H9 (cell line): ENCODE results near the gene PEX19. TPM values are rescaled to one million over a fixed set of nuclear protein-coding genes. Genes with fewer than 3 reads are reported as not detected.

ENCODE experiments used
- DNase-seq: peaks from one replicate; pipeline ENCODE4 v3.0.0-alpha.2; 2017
- H2AFZ ChIP-seq: one replicate; pipeline ENCODE4 v1.6.1; 2013; ENCODE audit warnings: mild to moderate bottlenecking, low read length, control low read depth, moderate library complexity
- H2AK5ac ChIP-seq: 2 replicates; pipeline ENCODE4 v1.6.1; 2013; ENCODE audit warnings: low read length, control low read depth, mixed read lengths; ENCODE audit not compliant: insufficient read length
- H2BK120ac ChIP-seq: one replicate; pipeline ENCODE4 v1.6.1; 2013; ENCODE audit warnings: low read depth, mild to moderate bottlenecking, low read length, control low read depth, inconsistent platforms; ENCODE audit not compliant: poor library complexity, severe bottlenecking
- H2BK12ac ChIP-seq: 2 replicates; pipeline ENCODE4 v1.6.1; 2013; ENCODE audit warnings: low read length, control low read depth, mixed read lengths, low read depth; ENCODE audit not compliant: insufficient read length
- H2BK15ac ChIP-seq: 2 replicates; pipeline ENCODE4 v1.6.1; 2013; ENCODE audit warnings: low read depth, low read length, control low read depth
- H2BK20ac ChIP-seq: one replicate; pipeline ENCODE4 v1.6.1; 2013; ENCODE audit warnings: low read depth, mild to moderate bottlenecking, low read length, control low read depth, inconsistent platforms; ENCODE audit not compliant: poor library complexity, severe bottlenecking
- H2BK5ac ChIP-seq: 2 replicates; pipeline ENCODE4 v1.6.1; 2013; ENCODE audit warnings: low read length, control low read depth, mixed read lengths; ENCODE audit not compliant: insufficient read length
- H3K14ac ChIP-seq: 2 replicates; pipeline ENCODE4 v1.6.1; 2013; ENCODE audit warnings: low read length, control low read depth; ENCODE audit not compliant: insufficient read depth
- H3K18ac ChIP-seq: 2 replicates; pipeline ENCODE4 v1.6.1; 2013; ENCODE audit warnings: low read depth, mild to moderate bottlenecking, mixed read lengths, low read length, control low read depth; ENCODE audit not compliant: insufficient read length
- H3K23ac ChIP-seq: 2 replicates; pipeline ENCODE4 v1.6.1; 2013; ENCODE audit warnings: low read length, control low read depth, mixed read lengths, low read depth; ENCODE audit not compliant: insufficient read length
- H3K23me2 ChIP-seq: 2 replicates; pipeline ENCODE4 v1.6.1; 2013; ENCODE audit warnings: low read depth, mild to moderate bottlenecking, mixed read lengths, low read length, control low read depth; ENCODE audit not compliant: insufficient read length, poor library complexity, severe bottlenecking
- H3K27ac ChIP-seq: 2 replicates; pipeline ENCODE4 v1.5.1; 2013; ENCODE audit warnings: low read length, control low read depth, mixed read lengths, low read depth; ENCODE audit not compliant: insufficient read length
- H3K27me3 ChIP-seq: 2 replicates; pipeline ENCODE4 v1.6.1; 2013; ENCODE audit warnings: low read length, control low read depth, inconsistent platforms; ENCODE audit not compliant: insufficient read depth
- H3K4ac ChIP-seq: 2 replicates; pipeline ENCODE4 v1.6.1; 2013; ENCODE audit warnings: low read depth, mild to moderate bottlenecking, control low read depth, inconsistent platforms, low read length, moderate library complexity
- H3K4me1 ChIP-seq: 2 replicates; pipeline ENCODE4 v1.6.1; 2013; ENCODE audit warnings: low read length, control low read depth, inconsistent platforms; ENCODE audit not compliant: insufficient read depth
- H3K4me2 ChIP-seq: 2 replicates; pipeline ENCODE4 v1.6.1; 2013; ENCODE audit warnings: low read length, control low read depth, mixed read lengths; ENCODE audit not compliant: insufficient read length, insufficient read depth
- H3K56ac ChIP-seq: 2 replicates; pipeline ENCODE4 v1.6.1; 2013; ENCODE audit warnings: low read depth, mild to moderate bottlenecking, mixed read lengths, low read length, control low read depth; ENCODE audit not compliant: insufficient read length
- H3K79me1 ChIP-seq: 2 replicates; pipeline ENCODE4 v1.6.1; 2013; ENCODE audit warnings: low read depth, mild to moderate bottlenecking, moderate library complexity, low read length, control low read depth, inconsistent platforms; ENCODE audit not compliant: insufficient read depth, poor library complexity, severe bottlenecking
- H3K79me2 ChIP-seq: 2 replicates; pipeline ENCODE4 v1.6.1; 2013; ENCODE audit warnings: low read length, control low read depth, inconsistent platforms; ENCODE audit not compliant: insufficient read depth
- H3K9ac ChIP-seq: 2 replicates; pipeline ENCODE4 v1.6.1; 2013; ENCODE audit warnings: low read length, control low read depth, mixed read lengths; ENCODE audit not compliant: insufficient read length; ENCODE audit errors: extremely low read depth
- H3K9me3 ChIP-seq: one replicate; pipeline ENCODE4 v1.6.1; 2013; ENCODE audit warnings: low read depth, low read length, inconsistent platforms; ENCODE audit not compliant: control insufficient read depth
- H3T11ph ChIP-seq: one replicate; pipeline ENCODE4 v1.6.1; 2013; ENCODE audit warnings: mild to moderate bottlenecking, low read length, control low read depth, inconsistent platforms
- H4K20me1 ChIP-seq: one replicate; pipeline ENCODE4 v1.6.1; 2013; ENCODE audit not compliant: control insufficient read depth, insufficient read length, insufficient read depth
- H4K5ac ChIP-seq: 2 replicates; pipeline ENCODE4 v1.6.1; 2013; ENCODE audit warnings: low read depth, mild to moderate bottlenecking, mixed read lengths, low read length, control low read depth; ENCODE audit not compliant: insufficient read length
- H4K8ac ChIP-seq: replicated peaks from 2 replicates; pipeline ENCODE4 v1.6.1; 2013; ENCODE audit warnings: low read length, control low read depth, mixed read lengths, low read depth; ENCODE audit not compliant: insufficient read length
- H4K91ac ChIP-seq: 2 replicates; pipeline ENCODE4 v1.6.1; 2013; ENCODE audit warnings: low read depth, mild to moderate bottlenecking, moderate library complexity, mixed read lengths, low read length, control low read depth; ENCODE audit not compliant: insufficient read length
- H3K27ac Mint-ChIP-seq, 3 experiments: 2 replicates in 2 of 3; 3 replicates in 1 of 3; pipeline ENCODE4 v1.8.0; 2020 to 2021; ENCODE audit warnings: mixed read lengths in 3 of 3, mild to moderate bottlenecking in 1 of 3, moderate library complexity in 1 of 3
- H3K27me3 Mint-ChIP-seq: 2 replicates; pipeline ENCODE4 v1.8.0; 2021; ENCODE audit warnings: low read depth, mild to moderate bottlenecking, moderate library complexity, mixed read lengths
- H3K36me3 Mint-ChIP-seq, 3 experiments: 2 replicates in 2 of 3; 3 replicates in 1 of 3; pipeline ENCODE4 v1.8.0; 2020 to 2021; ENCODE audit warnings: low read depth in 3 of 3, mixed read lengths in 3 of 3; ENCODE audit not compliant: insufficient read depth in 1 of 3
- H3K4me1 Mint-ChIP-seq, 2 experiments: 2 replicates each; pipeline ENCODE4 v1.8.0; 2020; ENCODE audit warnings: mixed read lengths in 2 of 2
- H3K4me3 Mint-ChIP-seq, 2 experiments: 2 replicates in 1 of 2; 3 replicates in 1 of 2; pipeline ENCODE4 v1.8.0; 2020 to 2021; ENCODE audit warnings: mild to moderate bottlenecking in 2 of 2, mixed read lengths in 2 of 2, moderate library complexity in 1 of 2
- H3K9me3 Mint-ChIP-seq, 2 experiments: 2 replicates in 1 of 2; 3 replicates in 1 of 2; pipeline ENCODE4 v1.8.0; 2020; ENCODE audit warnings: mild to moderate bottlenecking in 2 of 2, mixed read lengths in 2 of 2, moderate library complexity in 1 of 2
- WGBS: extraction: QIAGEN DNeasy Blood & Tissue Kit; methylation state at CpG from one replicate; pipeline ENCODE4 v1.1.7; 2013; ENCODE audit warnings: missing lambda C conversion rate, low lambda C conversion rate, mixed read lengths; ENCODE audit not compliant: insufficient read length; ENCODE audit errors: extremely low coverage; 5-methylcytosine and 5-hydroxymethylcytosine counted together
- total RNA-seq: library from RNA; stranded (reverse); gene quantifications from 2 replicates; pipeline ENCODE4 v1.2.1, GENCODE V29; 2021
- TF ChIP-seq, protein P1 (sequence below): fragments of 200-600 bp; sonication (generic); conservative IDR thresholded peaks from 3 replicates; pipeline ENCODE4 v1.8.0; 2021; ENCODE audit warnings: antibody characterized with exemption, mild to moderate bottlenecking

PEX19 gene
- total RNA-seq, 1 experiment from 2014 or later, result 92.7 TPM

DNA sequence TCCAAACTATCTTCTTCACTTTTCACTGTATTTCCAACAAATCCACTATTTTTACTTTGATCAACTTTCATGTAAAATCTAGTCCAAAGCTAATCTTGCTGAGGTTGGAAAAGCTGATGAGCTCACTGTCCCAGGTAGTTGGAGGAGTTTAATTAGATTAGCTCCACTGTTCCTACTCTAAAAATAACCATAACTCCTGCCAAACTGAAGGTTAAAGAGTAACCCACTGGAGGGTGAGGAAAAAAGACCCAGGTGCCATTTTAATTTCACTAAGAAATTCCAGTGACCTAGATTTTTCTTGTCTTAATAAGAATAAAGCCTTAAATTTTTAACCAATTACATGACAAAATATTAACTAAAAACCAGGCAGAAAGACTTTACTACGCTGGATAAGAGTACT lies 37.9 kb downstream of the PEX19 start:
- H2BK20ac ChIP-seq, result no peak overlapping the region
- H3K23ac ChIP-seq, result no peak overlapping the region
- H3K79me1 ChIP-seq, result peaks cover 5% of the 10 kb centered on the region
- H4K20me1 ChIP-seq, result no peaks in the 10 kb centered on the region
- WGBS, result no CpG with 5 or more reads among the region's 1 CpG
- H3K36me3 Mint-ChIP-seq, result peaks cover 2 to 36% (median 31%) of the 10 kb centered on the region in 3 experiments; a peak in 5 of 7 replicates
- no peak overlapping the region for H3K18ac ChIP-seq
- H3K4me1 Mint-ChIP-seq, result peaks cover 5 to 14% of the 10 kb centered on the region in 2 experiments
- H2BK15ac ChIP-seq, result no peak overlapping the region
- no peak overlapping the region for H4K5ac ChIP-seq
- H4K91ac ChIP-seq, result no peak overlapping the region
- peak overlapping the region in 2 of 3 experiments; percentile 35 to 49; a peak in 2 of 7 replicates for H3K27ac Mint-ChIP-seq
- DNase-seq, result no peak
- no peak overlapping the region for H2BK5ac ChIP-seq
- no peak overlapping the region for H3K4me2 ChIP-seq
- H3K14ac ChIP-seq, result no peak overlapping the region
- no peak overlapping the region for H3K56ac ChIP-seq
- H3K9ac ChIP-seq, result no peak overlapping the region
- no peak overlapping the region for H2AK5ac ChIP-seq
- no peaks in the 10 kb centered on the region for H3K4me1 ChIP-seq
- no peak overlapping the region for H2AFZ ChIP-seq
- H3K4me3 Mint-ChIP-seq, result no peak overlapping the region
- H3K27ac ChIP-seq, result no peak overlapping the region
- H3K4ac ChIP-seq, result no peak overlapping the region
- H2BK12ac ChIP-seq, result no peak overlapping the region
- H3K27me3 Mint-ChIP-seq, result no peaks in the 10 kb centered on the region
- TF ChIP-seq, protein P1, sequence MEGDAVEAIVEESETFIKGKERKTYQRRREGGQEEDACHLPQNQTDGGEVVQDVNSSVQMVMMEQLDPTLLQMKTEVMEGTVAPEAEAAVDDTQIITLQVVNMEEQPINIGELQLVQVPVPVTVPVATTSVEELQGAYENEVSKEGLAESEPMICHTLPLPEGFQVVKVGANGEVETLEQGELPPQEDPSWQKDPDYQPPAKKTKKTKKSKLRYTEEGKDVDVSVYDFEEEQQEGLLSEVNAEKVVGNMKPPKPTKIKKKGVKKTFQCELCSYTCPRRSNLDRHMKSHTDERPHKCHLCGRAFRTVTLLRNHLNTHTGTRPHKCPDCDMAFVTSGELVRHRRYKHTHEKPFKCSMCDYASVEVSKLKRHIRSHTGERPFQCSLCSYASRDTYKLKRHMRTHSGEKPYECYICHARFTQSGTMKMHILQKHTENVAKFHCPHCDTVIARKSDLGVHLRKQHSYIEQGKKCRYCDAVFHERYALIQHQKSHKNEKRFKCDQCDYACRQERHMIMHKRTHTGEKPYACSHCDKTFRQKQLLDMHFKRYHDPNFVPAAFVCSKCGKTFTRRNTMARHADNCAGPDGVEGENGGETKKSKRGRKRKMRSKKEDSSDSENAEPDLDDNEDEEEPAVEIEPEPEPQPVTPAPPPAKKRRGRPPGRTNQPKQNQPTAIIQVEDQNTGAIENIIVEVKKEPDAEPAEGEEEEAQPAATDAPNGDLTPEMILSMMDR, result no peak
- no peak overlapping the region for H2BK120ac ChIP-seq
- no peak overlapping the region for H4K8ac ChIP-seq
- no peaks in the 10 kb centered on the region for H3K27me3 ChIP-seq
- peaks cover 7% of the 10 kb centered on the region; the same call in 1 of the 2 replicates for H3K79me2 ChIP-seq
- H3K9me3 ChIP-seq, result no peaks in the 10 kb centered on the region
- H3K23me2 ChIP-seq, result no peaks in the 10 kb centered on the region
- H3T11ph ChIP-seq, result no peak overlapping the region
- H3K9me3 Mint-ChIP-seq, result no peaks in the 10 kb centered on the region
